A549 (cell line): Measurements from ENCODE around the gene FCMR.

Experiments used
- CEBPB ChIP-seq, 2 experiments: fragments of >200 bp in 1 of 2; sonication (Bioruptor Twin) in 1 of 2; formaldehyde crosslinking in 1 of 2; IDR thresholded peaks; 2 replicates each; pipeline ENCODE4 v1.6.1; 2012 to 2016
- ESRRA ChIP-seq: fragments of 150-350 bp; IDR thresholded peaks from 2 replicates; pipeline ENCODE4 v1.6.1; 2014; ENCODE audit warnings: mild to moderate bottlenecking, low read length, borderline replicate concordance
- HOXA7 ChIP-seq: fragments of 250-450 bp; sonication (Bioruptor Pico); IDR thresholded peaks from 2 replicates; pipeline ENCODE4 v1.5.0; 2020; ENCODE audit warnings: mild to moderate bottlenecking, moderate library complexity
- HOXB13 ChIP-seq: fragments of 250-450 bp; sonication (Bioruptor Pico); IDR thresholded peaks from 2 replicates; pipeline ENCODE4 v1.5.0; 2020; ENCODE audit warnings: low read depth, mild to moderate bottlenecking, moderate library complexity
- JUNB ChIP-seq: fragments of >200 bp; sonication (Bioruptor Twin); formaldehyde crosslinking; IDR thresholded peaks from 2 replicates; pipeline ENCODE4 v1.6.1; 2016
- MYC ChIP-seq: IDR thresholded peaks from 2 replicates; pipeline ENCODE4 v1.6.1; 2012; ENCODE audit warnings: mild to moderate bottlenecking, inconsistent platforms, low read length, improper control_type of control experiment, borderline replicate concordance
- PHF8 ChIP-seq: fragments of 200-600 bp; sonication (generic); IDR thresholded peaks from 2 replicates; pipeline ENCODE4 v1.6.1; 2016; ENCODE audit warnings: low read depth, mild to moderate bottlenecking, antibody characterized with exemption, moderate library complexity, borderline replicate concordance
- POLR2A ChIP-seq: IDR thresholded peaks from 2 replicates; pipeline ENCODE4 v1.6.1; 2012; ENCODE audit warnings: mild to moderate bottlenecking, low read length
- RAD21 ChIP-seq, 2 experiments: fragments of >200 bp in 1 of 2; sonication (Bioruptor Twin) in 1 of 2; formaldehyde crosslinking in 1 of 2; IDR thresholded peaks in 1 of 2; conservative IDR thresholded peaks in 1 of 2; 2 replicates in 1 of 2; 3 replicates in 1 of 2; pipeline ENCODE4 v1.6.1; 2012 to 2018; ENCODE audit warnings: inconsistent platforms in 1 of 2
- RCOR1 ChIP-seq: fragments of 150-350 bp; IDR thresholded peaks from 2 replicates; pipeline ENCODE4 v1.6.1; 2014; ENCODE audit warnings: antibody characterized with exemption, low read length, low read depth
- TF ChIP-seq, protein P1 (sequence below): fragments of >200 bp; sonication (Bioruptor Twin); formaldehyde crosslinking; IDR thresholded peaks from 3 replicates; pipeline ENCODE4 v1.5.1; 2016
- TF ChIP-seq, protein P2 (sequence below): fragments of 250-450 bp; sonication (Bioruptor Pico); IDR thresholded peaks from 2 replicates; pipeline ENCODE4 v1.5.0; 2021; ENCODE audit warnings: mild to moderate bottlenecking, moderate library complexity, borderline replicate concordance
- TF ChIP-seq, protein P3 (sequence below): fragments of 200-600 bp; sonication (generic); IDR thresholded peaks from 2 replicates; pipeline ENCODE4 v1.6.1; 2016; ENCODE audit warnings: antibody characterized with exemption, mild to moderate bottlenecking, moderate library complexity

DNA sequence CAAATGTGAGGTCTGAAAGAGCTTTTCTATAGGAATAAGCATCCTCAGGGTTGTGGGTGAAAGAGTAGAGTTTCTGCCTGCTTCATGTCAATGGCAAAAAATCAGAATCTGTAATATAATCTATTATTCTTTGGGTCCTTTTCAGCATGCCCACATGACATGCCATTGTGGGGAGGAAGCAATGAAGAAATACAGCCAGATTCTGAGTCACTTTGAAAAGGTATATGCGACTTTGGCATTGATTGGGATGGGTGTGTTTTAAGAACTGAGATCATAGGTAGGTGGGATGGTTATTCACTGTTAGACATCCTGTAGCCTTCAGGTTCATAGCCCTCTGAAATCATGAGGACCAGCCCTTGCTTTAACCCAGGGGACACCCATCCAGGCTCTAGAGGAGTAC, 54.5 kb downstream of the FCMR start:
- no peak for TF ChIP-seq RCOR1
- TF ChIP-seq CEBPB (IDR thresholded peaks at IDR 0.05) = no peak
- TF ChIP-seq, protein P1, sequence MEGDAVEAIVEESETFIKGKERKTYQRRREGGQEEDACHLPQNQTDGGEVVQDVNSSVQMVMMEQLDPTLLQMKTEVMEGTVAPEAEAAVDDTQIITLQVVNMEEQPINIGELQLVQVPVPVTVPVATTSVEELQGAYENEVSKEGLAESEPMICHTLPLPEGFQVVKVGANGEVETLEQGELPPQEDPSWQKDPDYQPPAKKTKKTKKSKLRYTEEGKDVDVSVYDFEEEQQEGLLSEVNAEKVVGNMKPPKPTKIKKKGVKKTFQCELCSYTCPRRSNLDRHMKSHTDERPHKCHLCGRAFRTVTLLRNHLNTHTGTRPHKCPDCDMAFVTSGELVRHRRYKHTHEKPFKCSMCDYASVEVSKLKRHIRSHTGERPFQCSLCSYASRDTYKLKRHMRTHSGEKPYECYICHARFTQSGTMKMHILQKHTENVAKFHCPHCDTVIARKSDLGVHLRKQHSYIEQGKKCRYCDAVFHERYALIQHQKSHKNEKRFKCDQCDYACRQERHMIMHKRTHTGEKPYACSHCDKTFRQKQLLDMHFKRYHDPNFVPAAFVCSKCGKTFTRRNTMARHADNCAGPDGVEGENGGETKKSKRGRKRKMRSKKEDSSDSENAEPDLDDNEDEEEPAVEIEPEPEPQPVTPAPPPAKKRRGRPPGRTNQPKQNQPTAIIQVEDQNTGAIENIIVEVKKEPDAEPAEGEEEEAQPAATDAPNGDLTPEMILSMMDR = no peak
- TF ChIP-seq RAD21 (conservative IDR thresholded peaks at IDR 0.05 in 1 of 2, IDR thresholded peaks at IDR 0.05 in 1 of 2) = no peak
- TF ChIP-seq POLR2A = no peak
- no peak for TF ChIP-seq MYC
- TF ChIP-seq HOXB13 = no peak
- TF ChIP-seq, protein P2, sequence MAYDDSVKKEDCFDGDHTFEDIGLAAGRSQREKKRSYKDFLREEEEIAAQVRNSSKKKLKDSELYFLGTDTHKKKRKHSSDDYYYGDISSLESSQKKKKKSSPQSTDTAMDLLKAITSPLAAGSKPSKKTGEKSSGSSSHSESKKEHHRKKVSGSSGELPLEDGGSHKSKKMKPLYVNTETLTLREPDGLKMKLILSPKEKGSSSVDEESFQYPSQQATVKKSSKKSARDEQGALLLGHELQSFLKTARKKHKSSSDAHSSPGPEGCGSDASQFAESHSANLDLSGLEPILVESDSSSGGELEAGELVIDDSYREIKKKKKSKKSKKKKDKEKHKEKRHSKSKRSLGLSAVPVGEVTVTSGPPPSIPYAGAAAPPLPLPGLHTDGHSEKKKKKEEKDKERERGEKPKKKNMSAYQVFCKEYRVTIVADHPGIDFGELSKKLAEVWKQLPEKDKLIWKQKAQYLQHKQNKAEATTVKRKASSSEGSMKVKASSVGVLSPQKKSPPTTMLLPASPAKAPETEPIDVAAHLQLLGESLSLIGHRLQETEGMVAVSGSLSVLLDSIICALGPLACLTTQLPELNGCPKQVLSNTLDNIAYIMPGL = no peak
- no peak for TF ChIP-seq HOXA7 (CRISPR knock-in tag)
- no peak for TF ChIP-seq PHF8
- TF ChIP-seq ESRRA = no peak
- TF ChIP-seq, protein P3, sequence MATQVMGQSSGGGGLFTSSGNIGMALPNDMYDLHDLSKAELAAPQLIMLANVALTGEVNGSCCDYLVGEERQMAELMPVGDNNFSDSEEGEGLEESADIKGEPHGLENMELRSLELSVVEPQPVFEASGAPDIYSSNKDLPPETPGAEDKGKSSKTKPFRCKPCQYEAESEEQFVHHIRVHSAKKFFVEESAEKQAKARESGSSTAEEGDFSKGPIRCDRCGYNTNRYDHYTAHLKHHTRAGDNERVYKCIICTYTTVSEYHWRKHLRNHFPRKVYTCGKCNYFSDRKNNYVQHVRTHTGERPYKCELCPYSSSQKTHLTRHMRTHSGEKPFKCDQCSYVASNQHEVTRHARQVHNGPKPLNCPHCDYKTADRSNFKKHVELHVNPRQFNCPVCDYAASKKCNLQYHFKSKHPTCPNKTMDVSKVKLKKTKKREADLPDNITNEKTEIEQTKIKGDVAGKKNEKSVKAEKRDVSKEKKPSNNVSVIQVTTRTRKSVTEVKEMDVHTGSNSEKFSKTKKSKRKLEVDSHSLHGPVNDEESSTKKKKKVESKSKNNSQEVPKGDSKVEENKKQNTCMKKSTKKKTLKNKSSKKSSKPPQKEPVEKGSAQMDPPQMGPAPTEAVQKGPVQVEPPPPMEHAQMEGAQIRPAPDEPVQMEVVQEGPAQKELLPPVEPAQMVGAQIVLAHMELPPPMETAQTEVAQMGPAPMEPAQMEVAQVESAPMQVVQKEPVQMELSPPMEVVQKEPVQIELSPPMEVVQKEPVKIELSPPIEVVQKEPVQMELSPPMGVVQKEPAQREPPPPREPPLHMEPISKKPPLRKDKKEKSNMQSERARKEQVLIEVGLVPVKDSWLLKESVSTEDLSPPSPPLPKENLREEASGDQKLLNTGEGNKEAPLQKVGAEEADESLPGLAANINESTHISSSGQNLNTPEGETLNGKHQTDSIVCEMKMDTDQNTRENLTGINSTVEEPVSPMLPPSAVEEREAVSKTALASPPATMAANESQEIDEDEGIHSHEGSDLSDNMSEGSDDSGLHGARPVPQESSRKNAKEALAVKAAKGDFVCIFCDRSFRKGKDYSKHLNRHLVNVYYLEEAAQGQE = no peak
- TF ChIP-seq JUNB = no peak
